Stimulated activated naive CD4-positive, alpha-beta T cell (primary cell): Measurements from ENCODE around the gene FTMT.
"Not testable (repeated sequence)": the region's sequence is repeated elsewhere in the genome, so short reads cannot be mapped to it uniquely, and the experiment has no call there.

Experiments used
- DNase-seq, 6 experiments: peaks; one replicate each; lab custom pipeline; 2025; lab: John Stamatoyannopoulos, UW

FTMT gene

DNA sequence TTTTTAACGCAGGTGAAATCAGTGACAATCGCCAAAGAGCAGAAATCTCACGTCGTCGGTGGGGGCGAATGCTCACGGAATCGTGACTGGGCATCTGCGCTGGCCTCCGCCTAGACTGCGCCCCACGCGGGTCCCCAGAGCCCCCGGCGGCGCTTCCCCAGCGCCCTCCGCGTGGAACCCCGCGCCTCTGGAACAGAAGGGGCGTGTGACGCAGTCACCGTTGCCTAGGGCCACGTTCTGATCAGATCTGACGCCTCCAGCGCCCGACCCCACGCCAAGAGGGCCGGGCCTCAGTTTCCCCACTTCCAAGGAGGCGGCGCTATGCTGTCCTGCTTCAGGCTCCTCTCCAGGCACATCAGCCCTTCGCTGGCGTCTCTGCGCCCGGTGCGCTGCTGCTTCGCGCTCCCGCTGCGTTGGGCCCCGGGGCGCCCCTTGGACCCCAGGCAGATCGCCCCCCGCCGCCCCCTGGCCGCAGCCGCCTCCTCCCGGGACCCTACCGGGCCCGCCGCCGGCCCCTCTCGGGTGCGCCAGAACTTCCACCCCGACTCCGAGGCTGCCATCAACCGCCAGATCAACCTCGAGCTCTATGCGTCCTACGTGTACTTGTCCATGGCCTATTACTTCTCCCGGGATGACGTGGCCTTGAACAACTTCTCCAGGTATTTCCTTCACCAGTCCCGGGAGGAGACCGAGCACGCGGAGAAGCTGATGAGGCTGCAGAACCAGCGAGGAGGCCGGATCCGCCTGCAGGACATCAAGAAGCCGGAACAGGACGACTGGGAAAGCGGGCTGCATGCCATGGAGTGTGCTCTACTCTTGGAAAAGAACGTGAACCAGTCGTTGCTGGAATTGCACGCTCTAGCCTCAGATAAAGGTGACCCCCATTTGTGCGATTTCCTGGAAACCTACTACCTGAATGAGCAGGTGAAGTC is at the start of gene FTMT:
TSS of gene FTMT (plus strand) at position 240 of the 932 bp plus-strand sequence. CDS start at position 322, 82 bp downstream.
- DNase-seq, result no peak

DNA sequence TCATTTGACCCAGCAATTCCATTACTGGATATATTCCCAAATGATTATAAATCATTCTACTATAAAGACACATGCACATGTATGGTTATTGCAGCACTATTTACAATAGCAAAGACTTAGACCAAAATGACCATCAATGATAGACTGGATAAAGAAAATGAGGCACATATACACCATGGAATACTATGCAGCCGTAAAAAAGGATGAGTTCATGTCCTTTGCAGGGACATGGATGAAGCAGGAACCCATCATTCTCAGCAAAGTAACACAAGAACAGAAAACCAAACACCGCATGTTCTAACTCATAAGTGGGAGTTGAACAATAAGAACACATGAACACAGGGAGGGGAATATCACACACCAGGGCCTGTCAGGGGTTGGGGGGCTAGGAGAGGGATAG is 46.4 kb upstream of the FTMT start:
- DNase-seq, result not testable (repeated sequence)

DNA sequence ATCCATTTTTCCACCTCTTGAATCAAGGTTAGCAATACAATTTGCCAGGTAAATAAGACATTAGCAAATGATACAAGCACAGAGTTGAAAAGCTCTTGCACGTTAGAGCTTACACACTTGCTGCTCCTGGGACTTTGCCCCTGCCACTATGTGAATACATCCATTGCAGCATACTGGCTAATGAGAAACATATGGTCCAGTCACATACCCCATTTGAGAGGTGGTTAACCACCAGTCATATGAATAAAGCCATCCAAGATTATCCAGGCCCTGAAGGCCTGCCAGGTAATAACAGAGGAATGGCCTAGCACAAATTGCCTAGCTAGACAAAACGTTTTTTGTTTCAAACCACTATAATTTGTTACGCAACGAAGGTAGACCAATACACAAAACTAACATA is 45.8 kb upstream of the FTMT start:
- DNase-seq, result no peak

DNA sequence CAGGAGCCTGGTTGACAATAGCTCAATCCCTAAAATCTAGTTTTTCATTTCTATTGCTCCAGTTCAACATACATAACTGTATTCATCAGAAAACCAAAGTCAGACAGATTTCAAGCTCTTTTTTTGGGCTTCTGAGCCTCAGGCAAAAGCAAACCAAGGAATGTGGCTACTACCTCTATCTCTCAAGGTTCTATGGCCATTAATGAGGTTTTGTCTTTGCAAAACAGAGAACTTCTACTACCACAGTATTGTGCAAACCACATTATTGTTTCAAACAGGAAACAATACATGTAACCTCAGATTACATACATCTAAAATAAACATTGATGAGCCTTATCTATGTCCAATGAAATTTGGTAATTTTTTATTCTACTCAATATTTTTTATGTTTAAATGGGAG is 35.5 kb upstream of the FTMT start:
- no peak for DNase-seq

DNA sequence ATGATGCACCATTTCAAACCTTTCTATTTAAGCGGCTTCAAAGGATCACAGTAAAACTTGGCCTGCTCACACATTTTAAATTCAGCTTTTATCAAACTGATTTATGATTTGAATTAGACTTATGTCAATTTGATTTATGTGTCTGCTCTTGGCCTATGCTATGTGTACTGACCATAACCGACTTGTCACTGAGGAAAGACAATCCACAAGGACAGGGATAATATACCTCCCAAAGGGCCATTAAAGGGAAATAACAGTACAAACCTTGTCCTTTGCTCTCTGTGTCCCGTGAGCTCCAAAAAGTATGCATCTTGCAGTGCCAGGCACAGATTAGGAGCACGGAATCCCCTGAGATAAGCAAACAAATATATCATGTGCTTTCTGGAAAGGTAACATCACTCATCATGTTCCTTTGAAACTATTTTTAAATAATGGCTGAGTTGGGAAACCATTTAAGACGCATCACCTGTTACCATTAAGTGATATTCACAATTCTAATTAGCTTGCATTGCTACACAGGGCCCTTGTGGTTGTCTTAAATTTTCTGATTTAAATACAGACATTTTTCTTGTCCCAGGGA is 31.9 kb upstream of the FTMT start:
- no peak for DNase-seq

DNA sequence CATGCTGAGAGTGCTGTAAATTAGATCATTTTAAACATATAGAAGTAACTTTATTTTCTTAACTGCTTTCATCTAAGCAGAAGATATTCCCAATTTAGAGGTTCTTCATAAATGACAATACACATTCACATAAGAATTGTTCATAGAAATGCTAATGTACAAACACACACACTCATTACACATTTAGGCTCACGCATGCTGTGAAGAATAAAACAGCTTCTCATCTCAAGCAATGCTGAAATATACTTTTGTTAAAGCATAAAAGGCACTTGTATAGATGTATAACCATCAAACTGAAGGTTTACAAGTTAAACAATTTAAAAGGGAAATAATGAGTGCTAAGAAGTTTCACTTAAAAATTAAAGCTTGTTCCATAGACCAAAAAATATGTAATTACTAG is 18.1 kb upstream of the FTMT start:
- DNase-seq, result no peak

DNA sequence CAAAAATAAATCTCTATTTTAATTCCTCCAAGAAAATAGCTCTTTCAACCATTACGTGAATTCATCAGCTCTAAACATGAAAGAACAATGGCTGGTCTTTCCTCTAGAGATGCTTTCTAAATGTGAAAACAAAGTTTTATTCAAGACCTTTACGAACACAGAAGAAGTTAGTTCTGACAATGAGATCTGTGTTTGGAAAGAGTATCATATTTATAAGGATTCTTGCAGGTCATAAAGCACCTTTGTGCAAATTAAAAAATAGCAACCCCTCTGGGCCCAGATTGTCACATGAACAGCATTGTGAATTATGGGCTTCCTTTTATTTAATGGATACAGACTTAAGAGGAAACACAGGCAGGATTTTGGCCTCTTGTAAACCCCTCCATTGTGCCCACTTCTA is 17.7 kb upstream of the FTMT start:
- DNase-seq, result no peak

DNA sequence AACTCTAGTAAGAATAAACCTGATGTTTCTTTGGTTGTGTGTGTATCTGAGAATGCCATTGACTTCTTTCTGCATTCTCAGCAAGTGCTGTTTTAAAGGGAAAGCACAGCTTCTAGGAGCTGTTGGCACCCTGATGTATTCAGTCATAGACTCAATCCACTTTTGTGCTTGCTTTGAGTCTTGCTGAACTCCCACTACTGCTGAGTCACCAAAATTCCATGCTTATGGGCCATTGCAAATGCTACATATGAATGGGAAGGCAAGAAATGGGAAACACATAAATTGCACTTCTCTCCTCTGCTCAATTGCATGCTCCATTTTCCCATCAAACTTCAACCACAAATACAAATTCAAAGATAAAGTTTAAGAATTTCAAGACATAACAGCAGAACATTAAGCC is 9.8 kb upstream of the FTMT start:
- DNase-seq, result no peak

DNA sequence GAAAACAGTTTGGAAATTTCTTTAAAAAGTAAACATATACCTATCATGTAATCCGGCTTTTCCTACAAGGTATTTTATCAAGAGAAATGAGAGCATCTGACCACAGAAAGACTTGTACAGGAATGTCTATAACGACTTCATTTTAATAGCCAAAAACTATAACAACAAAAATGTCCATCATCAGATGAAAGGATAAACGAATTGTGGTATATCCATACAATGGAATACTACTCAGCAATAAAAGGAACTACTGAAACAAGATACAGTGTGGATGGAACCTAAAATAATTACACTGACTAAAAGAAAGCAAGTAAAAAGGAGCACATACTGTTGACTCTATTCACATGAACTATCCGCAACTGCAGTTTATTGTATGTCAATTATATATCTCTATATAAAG is 1.4 kb upstream of the FTMT start:
- no peak for DNase-seq

DNA sequence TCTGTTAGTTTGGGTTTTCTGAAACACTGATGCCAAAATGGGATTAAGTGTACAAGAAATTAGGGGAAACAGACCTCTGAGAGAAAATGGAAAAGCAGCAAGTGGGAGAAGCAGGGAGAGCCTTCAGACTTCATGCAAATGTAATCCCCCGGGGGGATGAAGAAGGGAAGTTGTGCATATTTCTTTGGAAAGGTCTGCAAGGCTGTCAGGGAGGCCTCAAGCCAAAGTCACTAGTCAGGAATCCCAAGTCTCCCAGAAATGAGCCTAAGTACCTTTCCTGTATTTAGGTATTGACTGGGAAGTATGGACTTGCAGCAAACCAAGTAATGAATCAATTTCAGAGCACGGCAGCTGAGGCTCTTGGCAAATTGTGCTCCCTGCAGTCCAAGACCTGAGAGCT is 2.2 kb downstream of the FTMT start:
- no peak for DNase-seq

DNA sequence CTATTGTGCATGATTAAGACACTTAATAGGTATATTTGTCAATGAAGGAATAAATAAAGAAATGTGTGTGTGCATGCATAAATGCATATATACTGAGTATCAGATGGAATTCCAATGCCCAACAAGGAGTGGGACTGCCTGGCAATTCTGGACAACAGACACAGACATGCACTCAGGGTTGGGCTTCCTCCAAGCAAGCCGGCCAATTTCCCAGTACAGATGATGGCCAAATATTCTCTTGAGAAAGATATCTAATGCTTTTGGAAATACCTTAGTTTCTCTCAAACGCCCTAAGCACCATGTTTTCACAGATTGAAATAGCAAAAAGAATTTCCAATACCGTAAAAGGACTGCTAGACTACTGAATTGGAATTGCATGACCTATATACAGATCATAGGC is 11.1 kb downstream of the FTMT start:
- DNase-seq, result no peak

DNA sequence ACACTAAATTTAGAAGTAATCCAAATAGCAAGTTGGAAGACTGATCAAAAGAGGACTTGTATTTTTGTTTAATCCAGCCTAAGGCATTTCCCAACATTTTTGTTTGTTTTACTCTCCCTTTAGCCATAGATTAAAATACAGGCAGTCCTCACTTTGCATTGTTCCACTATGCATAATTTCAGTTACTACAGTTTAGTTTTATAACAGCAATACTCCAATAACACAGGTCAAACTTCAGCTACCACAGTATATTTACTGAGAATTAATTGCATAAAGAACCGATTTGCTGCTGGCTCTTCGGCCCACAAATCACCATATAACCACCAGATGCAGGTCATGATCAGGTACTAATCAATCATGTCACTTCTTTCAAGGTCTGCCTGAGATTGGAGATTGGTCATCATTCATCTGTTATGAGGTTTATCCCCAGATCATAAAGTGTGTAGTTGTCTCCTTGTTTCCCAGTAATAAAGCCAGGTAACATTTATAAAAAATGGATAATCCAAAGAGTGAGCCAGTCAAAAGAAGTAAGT is 12.1 kb downstream of the FTMT start:
- no peak for DNase-seq

DNA sequence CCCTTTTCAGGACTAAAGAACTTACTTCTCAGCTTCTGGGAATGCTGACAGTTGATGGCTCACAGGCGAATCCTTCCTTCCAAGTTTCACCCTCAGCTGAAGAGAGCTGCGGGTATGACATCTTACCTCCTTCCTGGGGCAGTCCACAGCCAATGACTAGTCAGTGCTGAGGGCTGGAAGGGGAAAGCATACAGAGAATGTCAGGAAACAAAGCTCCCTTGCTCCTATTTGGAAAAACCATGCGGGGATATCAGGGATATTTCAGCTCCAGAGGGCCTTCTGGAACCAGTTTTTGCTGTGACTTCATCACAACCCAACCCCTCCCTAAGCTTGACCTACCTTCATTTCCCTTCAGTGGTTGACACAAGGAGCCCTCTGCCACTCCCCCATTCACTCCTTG is 15.7 kb downstream of the FTMT start:
- no peak for DNase-seq

DNA sequence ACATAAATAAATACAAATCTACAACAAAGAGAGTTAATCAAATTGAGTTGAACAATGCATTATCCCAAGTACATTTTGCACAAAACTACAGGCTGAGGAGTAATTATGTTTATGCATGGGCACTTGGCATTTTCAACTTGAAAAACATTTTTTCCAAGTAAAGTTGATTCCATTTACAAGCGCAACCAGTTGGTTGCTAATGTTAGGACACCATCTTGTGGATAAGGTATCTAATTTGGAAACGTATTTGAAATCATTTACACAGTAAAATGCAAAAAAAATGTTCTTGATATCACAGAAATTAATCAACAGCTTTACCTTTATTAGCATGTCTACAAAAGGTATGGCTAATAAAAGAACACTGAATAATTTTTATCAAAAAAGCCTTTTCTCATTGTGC is 18.8 kb downstream of the FTMT start:
- no peak for DNase-seq

DNA sequence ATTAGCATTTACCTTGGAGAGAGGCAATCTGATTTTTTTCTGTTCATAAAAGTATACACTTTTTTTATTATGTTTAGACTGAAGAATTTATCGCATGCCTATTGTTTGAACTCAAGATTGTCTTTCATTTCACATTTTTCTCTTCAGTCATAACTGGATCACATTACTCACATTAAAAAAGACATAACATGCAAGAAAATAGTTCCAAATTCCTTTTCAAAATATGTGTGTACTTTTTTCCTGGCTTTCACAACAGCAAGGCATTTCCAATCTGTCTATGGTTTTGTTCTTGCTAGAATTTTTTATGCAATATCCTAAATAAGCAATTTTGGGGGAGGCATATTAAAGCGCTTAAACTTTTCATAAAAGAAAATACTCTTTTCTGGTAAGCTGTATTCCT is 21.2 kb downstream of the FTMT start:
- DNase-seq, result no peak

DNA sequence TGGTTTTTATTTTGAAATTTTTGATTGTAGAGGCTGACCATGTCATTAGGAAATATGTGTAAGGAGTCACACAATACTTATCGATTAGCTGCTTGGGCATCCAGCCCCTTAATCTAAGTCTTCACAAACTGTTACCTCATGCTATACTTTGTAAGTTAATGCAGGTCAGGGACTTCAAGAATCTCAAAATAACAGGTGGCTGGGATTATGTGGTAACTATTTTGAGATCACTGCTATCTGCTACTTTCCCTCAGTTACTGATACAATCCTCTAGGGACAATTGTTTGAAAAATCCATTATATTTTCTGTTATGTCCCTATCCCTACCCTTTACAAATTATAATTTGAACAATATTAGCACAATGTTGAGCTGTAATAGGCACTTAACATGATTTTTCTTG is 21.7 kb downstream of the FTMT start:
- DNase-seq, result no peak

DNA sequence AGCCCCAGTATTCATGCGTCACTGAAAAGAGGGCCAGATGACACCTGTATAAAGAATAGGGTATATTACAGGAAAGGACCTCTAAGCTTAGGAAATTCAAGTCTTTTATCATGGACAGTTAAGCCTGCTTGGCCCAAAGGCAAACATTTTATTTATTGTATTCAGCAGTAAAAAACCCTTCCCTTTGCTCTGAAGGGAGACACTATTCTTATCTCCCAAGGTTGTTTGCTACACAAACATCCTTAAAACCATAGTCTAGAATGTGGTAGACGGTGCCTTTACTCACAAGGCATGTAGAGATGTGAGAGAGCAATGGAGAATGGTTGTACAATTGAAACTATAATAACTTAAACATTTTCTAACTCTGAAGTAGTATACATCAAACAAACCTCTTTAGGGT is 33.9 kb downstream of the FTMT start:
- no peak for DNase-seq

DNA sequence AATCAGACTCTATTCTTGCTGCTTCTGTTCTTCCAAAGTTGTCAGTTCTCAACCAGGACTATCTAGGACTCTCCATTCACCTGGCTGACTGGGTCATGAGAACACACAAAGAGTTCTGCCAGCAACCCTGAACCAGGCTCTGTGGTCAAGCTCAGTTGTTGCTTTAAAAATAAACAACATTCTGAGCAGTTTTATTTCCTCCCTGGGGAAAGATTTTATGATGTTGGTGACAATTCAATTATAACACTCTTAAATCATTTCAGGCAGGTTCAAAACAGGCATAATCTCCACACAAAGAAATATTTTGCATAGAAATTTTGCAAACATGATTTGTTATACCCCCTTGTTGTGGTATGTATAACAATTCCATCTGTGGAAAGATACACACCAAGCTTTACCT is 36.0 kb downstream of the FTMT start:
- DNase-seq, result no peak

DNA sequence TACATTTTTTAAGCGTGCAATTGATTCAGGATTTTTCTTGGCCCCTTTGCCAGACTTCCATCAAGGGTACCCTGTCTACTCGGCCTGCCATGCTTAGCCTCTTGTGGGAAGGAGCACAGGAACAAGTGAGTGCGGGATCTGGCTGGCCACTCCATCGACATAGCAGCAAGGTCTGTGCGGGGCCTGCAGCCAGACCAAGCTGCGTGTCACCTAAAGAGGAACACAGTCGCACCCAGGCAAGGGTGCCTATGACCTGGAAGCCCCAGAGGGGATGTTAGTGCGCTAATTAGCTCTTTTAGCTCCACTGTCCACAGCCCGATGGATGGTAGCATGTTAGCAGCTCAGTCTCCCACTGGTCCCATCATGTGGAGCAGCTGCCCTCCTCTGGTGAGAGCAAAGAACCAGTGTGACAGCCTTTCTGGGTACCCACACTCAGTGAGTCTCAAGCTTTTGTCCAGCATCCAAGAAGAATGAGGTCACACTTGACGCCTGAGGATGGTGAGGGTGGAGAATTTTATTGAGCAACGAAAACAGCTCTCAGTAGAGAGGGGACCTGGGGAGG is 38.7 kb downstream of the FTMT start:
- no peak for DNase-seq

DNA sequence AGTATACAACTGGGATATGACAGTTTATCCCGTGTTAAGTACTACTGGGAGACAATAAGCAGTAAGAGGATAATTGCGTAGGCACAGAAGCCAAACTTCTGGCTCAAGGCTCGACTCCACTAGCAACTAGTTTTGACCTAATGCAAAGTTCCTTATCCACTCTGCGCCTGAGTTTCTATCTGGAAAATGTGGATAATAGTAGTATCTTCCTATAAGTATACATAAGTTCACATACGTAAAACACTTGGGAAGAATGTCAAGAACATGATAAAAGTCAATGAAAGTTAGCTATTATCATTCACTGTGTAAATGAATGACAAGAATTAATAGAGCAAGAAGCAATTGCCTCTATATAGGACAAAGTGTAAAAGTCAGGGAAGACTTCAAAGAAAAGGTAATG is 45.7 kb downstream of the FTMT start:
- no peak for DNase-seq

DNA sequence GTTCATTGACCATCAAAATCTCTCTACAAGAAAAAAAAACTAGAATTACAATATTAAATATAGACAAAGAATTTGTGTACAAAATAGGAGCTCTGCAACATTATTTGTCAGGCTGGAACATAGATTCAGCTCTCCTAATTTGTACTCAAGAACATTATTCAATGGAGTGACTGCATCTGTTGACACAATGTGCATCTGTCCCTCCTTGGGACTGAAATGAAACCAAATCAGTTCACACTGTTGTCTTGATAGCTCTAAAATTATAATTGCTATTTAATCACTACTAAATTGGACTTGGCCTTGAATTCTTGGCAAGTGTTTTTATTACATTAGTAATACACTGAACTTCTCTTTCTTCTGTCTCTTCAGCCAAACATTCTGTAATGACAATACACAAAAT is 47.7 kb downstream of the FTMT start:
- no peak for DNase-seq
